ENCODE results near the gene PPCS.

DNA sequence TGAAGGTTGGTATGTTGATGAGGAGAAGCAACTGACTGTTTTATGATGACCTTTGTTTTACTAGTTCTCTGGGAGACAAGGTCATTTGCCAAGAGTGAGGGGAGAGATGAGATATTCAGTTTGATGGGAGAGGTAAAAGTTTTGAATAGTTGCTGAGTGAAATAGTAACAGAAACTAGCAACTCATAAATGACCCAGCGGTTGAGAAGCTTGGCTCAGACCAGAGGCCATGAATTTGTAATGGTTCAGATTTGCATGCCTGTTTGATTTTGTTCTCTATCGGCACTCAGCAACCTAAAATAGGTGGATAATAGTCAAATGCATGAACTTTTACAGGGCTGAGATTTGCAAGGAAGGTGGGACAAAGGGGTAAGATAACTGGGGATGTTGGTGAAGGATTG lies 13.4 kb downstream of the PPCS start:
- TF ChIP-seq CTCF (IDR thresholded peaks at IDR 0.05) (no peak), POLR2A (IDR thresholded peaks at IDR 0.05) (no peak)
